NCI-H1048 (cell line): ENCODE results near the gene RIPOR3.

Experiments used
- DNase-seq: peaks from one replicate; lab custom pipeline; 2025; lab: John Stamatoyannopoulos, UW

The RIPOR3 gene

DNA sequence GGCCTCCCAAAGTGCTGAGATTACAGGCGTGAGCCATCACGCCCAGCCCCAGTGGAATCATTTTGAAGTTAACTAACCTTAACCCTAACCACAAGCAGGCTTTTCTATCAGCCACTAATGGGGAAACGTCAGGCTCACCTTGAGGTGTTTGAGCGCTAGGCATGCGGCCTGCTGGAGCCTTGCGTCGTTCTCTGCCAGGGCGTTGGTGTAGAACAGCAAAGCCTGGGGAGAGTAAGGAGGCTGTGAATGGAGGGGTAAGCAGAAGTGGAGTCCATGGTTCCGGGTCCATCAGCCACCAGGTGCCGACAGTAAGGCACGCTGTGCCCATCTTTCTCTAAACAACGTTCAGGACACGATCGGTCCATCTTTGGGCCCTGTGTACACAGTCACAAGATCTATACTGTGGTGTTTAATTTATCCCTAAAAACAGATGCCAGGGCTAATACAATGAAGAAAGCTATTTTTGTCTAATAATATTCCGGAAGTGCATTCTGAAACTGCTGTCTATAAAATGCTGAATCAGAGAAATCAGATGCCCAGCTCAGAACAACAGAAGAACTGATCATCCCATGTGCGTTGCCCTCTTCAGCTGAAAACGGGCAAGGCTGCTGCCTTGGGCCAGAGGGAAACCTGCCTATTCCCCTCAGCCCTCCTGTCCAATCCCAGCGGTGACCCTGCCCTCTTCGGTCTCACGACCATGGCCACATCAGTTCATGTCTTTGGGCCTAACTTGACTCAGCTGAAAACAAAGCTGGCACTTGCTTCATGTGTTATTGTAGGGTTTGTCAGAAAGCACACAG is 101.6 kb downstream of the RIPOR3 start:
- no peak for DNase-seq

DNA sequence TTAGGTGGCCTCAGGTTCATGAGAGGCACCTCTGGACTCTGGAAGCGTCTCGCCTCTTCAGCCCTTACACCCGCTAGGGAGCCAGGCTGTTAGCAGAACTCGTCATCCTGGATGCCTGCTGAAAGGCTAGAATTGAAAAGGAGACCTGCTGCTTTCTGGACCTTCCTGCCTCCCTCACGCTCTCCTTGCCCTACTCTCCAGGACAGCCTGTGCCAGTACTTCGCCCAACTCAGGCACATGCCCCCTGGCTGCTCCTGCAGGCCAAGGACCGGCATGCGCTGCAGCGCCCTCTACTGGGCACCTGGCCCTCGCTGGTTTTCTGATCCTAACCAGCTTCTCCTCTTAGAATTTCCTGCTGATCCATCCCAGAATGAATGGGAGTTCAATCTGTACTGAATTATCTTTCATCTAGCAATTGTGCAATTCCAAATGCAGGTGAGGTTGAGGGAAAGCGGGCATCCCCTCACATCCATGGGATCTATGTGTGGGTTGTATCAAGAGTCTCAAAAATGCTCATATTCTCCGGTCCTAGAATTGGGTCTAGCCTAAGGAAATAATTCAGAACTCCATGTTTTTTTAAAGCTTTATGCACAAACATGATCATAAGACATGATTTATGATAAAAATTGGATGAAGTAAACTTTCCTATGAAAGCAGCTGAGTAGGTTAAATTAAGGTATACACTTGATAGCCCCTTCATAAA is 103.2 kb downstream of the RIPOR3 start:
- DNase-seq = no peak

DNA sequence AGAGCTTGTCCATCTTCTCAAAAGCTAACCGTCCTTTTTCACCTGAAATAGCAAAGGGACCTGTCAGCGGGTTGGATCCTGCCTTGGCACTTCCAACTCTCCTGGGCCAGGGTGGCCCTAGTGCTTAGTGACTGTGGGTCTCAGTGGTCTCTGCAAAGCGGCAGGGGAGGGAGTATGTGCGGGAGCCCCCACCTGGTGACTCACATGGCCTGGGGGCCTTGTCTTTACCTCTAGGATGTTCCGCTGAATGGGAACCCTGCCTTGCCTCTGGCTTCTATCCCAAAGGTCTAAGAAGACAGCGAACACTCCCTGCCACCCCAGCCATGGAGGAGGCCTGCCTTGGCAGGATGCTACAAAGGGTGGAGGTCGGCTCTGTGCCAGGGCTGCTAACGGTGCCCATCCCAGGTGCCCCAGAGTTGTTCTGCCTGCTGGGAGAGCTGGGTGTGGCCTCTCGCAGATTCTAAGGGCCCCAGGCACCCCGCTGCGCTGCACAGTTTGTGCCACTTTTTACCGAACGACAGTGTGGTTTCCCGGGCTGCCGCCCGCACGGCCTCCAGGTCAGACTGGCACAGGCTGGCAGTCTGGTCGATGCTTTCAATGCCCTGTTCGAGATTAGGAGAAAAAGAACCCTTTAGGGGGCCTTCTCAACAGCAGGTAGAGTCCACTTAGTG is 103.9 kb downstream of the RIPOR3 start:
- no peak for DNase-seq

DNA sequence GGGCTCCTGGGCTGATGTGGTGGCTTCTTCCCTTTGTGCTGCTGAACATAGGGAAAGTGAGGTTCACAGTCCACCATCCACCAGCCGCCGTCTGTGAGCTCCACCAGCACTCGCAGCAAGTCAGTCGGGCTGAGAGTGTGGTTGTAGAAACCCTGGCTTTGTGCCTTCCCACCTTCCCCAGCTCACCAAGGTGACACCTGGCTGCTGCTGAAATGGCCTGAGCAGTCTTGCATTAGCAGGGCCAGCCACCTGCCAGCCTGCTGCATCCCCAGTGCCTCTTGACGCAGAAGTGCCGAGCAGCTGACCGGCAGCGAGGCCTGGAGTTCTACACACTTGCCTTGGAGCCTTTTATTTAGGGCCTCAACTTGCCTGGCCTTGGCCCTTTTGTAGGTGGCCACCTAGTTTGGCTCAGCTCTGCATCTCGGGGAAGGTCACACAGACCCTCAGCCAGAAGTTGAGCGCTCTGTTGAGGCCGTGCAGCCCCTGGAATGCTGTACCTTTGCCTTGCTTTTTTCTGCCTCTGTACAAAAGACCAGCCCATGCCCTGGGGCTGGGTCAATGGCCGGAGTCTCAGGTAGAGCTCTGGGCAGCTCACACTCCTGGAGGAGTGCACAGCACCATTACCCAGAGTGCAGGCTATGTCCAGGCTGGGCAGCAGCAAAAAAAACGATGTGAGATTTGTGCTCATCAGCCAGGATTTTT is 104.7 kb downstream of the RIPOR3 start:
- DNase-seq = no peak

DNA sequence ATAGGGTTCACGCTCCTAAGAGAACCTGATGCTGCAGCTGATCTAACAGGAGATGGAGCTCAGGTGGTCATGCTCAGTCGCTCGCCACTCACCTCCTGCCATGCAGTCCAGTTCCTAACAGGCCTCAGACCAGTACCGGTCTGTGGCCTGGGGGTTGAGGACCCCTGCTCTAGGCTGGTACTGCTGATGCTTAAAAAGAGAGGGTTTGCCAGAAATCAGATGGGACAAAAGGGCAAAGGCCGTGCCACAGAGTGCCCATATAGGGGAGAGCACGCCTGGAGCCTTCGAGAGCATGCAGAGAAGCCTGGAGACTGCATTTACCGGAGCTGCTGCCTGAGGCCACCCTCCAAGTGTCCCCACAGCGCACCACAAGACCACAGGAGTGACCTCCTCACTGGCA is 105.7 kb downstream of the RIPOR3 start:
- DNase-seq = no peak

DNA sequence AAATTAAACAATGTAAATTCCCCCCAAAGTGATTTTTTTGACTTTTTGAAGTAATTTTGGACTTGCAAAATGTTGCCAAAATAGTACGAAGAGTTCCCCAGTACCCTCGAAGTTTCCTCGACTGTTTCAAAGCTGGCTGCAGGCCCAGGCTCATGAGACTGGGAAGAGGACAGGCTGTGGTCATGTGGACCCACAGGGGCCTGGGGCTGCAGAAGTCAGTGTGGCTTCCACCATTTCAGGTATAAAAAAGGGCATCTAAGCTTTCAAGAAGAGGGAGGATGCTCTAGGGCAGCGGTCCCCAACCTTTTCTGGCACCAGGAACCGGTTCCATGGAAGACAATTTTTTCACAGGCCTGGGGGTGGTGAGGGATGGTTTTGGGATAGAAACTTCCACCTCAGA is 106.1 kb downstream of the RIPOR3 start:
- DNase-seq = no peak

DNA sequence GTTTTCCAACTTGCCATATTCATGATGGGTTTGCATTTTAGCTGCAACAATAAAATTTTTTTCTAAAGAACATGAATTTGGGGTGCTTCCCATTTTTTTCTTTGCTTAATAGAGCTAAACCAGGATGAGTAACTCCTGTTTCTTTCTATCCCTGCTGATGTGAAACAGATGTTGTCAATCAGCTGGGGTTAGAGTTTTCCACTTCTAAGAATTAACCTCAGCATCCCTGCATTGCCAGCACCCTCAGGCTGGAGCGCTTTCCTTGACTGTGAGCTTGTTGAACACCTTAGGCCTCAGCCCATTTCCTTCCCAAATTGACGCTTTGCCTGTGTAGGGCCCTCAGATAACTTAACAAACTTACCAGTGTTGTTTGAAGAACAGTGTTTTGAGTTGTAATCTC is 106.7 kb downstream of the RIPOR3 start:
- no peak for DNase-seq

DNA sequence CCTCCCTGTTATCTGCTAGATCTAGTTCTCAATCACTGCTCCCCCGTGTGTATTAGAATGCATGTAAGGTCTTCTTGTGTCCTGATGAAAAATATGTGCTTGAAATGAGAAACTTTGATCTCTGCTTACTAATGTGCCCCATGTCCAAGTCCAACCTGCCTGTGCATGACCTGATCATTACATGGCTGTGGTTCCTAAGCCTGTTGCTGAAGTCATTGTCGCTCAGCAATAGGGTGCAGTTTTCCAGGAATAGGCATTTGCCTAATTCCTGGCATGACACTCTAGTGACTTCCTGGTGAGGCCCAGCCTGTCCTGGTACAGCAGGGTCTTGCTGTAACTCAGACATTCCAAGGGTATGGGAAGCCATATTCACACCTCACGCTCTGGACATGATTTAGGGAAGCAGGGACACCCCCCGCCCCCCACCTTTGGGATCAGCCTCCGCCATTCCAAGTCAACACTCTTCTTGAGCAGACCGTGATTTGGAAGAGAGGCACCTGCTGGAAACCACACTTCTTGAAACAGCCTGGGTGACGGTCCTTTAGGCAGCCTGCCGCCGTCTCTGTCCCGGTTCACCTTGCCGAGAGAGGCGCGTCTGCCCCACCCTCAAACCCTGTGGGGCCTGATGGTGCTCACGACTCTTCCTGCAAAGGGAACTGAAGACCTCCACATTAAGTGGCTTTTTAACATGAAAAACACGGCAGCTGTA is 107.7 kb downstream of the RIPOR3 start:
- no peak for DNase-seq

DNA sequence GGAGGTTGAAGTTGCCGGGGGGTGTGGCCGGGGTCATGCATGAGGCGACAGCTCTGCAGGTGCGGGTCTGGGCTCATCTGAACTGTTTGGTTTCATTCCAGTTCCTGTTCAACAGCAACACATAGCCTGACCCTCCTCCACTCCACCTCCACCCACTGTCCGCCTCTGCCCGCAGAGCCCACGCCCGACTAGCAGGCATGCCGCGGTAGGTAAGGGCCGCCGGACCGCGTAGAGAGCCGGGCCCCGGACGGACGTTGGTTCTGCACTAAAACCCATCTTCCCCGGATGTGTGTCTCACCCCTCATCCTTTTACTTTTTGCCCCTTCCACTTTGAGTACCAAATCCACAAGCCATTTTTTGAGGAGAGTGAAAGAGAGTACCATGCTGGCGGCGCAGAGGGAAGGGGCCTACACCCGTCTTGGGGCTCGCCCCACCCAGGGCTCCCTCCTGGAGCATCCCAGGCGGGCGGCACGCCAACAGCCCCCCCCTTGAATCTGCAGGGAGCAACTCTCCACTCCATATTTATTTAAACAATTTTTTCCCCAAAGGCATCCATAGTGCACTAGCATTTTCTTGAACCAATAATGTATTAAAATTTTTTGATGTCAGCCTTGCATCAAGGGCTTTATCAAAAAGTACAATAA is 108.6 kb downstream of the RIPOR3 start:
- DNase-seq = no peak

DNA sequence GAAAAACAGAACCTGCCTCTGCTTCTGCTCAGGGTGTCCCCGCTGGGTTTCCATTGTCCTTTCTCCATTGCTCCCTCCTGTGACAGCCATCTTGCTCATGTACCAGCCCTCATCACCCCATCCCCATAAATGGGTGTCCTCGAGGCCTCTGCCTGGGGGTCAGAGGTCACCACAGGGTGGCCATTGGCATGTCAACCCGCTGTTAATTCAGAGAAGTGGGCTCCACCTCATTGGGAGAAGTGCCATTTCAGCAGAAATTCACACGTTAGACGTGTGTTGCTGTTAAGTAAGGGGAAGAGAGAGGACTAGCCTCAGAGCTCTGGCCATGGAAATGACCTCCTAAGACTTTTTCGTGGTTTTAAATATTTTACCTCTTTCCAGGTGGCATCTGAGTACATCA is 109.2 kb downstream of the RIPOR3 start:
- no peak for DNase-seq

DNA sequence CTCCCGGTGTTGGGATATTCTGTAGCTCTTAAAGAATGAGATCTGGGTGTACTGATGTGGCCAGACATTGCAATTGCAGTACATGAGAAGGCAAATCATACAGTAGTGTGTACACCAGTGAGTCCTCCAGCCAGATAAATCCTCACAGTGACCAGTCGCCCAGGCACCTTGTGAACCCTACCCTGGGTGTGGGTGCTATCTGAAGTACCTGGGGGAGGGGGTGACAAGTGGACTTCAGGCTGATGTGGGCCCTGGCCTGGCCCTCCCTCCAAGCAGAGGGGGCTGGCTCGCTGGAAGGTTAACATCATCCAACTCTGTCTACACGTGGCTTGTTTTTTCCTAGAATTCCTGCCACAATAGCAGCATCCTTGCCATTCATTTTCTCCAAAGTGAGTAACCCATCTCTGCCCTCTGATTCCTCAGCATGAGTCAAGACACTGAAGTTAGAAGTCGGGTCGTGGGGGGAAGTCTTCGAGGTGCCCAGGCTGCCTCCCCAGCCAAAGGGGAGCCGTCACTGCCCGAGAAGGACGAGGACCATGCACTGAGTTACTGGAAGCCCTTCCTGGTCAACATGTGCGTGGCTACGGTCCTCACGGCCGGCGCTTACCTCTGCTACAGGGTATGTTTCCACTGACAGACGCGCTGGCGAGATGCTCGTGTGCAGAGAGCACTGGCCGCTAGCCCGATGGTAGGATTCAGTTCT is 110.3 kb downstream of the RIPOR3 start:
- DNase-seq = no peak

DNA sequence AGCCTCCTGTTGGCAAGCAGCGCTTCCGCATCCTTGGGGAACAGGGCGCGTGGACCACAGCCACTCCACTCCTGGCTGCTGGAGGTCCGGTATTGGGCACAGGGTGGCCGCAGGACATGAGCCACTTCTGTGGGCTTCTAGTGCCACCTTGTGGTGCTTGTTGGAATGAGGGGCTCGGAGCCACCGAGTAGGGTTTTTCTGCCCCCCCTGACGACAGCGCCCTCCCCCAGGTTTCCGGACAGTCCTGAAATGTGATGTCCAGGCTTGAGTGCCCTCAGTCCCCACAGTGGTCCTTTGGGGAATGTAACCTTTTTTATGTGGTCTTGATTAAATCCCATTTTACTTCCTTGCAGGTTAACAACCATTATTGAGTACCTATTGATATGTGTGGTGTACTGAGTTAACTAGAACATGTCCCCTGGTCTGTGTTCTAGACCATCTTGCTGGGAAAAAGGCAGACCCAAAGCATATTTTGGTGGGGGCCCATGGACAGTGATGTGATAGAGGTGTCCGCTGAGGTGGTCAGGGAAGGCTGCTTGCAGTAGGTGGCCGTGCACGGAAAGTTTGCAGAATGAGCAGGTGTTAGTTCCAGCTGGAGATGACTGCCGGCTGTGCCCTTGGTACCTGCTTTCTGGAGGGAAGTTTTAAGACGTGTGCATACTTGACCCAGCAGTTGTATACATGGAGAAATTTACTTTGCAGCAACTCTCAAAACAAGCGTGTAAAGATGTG is 111.2 kb downstream of the RIPOR3 start:
- no peak for DNase-seq

DNA sequence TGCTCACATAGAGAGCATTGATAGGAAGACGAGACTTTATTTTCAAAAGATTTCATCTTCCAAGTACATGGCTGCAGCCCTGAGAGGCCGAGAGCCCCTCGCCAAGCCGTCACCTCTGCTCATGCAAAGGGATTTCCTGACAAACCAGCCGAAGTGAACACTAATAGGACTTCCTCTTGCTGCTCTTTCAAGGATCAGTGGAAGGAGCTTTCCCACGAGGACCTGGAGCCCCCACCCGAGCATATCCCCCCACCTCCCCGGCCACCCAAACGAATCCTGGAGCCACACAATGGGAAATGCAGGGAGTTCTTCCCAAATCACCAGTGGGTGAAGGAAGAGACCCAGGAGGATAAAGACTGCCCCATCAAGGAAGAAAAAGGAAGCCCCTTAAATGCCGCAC is 111.8 kb downstream of the RIPOR3 start:
- no peak for DNase-seq

DNA sequence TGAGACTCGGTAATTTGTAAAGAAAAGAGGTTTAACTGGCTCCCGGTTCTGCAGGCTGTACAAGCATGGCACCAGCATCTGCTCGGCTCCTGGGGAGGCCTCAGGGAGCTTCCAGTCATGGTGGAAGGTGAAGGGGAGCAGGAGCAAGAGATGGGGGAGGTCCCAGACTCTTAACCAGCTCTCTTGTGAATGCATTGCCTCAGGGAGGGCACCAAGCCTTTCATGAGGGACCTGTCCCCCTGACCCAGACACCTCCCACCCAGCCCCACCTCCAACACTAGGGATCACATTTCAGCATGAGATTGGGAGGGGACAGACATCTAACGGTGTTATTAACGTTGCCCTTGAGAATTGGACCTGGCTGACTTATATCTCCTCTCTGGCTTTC is 112.6 kb downstream of the RIPOR3 start:
- no peak for DNase-seq

DNA sequence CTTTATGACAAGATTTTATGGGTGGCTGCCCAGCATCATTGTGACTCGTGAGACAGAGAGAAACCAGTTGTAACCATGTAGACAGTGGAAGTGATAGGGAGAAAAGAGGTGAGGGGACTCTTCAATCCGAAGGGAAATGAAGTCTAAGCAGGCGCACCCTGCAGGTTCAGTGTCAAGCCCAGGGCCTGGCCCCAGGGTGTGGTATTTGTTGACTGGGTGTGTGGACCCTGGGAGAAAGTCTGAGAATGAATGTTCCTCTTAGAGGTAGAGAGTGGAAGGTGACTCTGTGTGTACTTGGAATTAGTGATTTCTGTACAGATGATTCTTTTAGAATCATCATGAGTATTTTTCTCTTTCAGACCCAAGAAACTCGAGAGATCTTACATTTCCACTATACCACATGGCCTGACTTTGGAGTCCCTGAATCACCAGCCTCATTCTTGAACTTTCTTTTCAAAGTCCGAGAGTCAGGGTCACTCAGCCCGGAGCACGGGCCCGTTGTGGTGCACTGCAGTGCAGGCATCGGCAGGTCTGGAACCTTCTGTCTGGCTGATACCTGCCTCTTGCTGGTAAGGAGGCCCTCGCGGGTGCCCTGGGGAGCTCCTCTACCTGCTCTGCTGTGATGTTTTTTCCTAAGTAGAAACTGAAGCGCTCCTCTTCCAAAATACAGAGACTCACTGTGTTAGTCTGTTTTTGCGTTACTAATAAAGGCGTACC is 113.1 kb downstream of the RIPOR3 start:
- DNase-seq = no peak

DNA sequence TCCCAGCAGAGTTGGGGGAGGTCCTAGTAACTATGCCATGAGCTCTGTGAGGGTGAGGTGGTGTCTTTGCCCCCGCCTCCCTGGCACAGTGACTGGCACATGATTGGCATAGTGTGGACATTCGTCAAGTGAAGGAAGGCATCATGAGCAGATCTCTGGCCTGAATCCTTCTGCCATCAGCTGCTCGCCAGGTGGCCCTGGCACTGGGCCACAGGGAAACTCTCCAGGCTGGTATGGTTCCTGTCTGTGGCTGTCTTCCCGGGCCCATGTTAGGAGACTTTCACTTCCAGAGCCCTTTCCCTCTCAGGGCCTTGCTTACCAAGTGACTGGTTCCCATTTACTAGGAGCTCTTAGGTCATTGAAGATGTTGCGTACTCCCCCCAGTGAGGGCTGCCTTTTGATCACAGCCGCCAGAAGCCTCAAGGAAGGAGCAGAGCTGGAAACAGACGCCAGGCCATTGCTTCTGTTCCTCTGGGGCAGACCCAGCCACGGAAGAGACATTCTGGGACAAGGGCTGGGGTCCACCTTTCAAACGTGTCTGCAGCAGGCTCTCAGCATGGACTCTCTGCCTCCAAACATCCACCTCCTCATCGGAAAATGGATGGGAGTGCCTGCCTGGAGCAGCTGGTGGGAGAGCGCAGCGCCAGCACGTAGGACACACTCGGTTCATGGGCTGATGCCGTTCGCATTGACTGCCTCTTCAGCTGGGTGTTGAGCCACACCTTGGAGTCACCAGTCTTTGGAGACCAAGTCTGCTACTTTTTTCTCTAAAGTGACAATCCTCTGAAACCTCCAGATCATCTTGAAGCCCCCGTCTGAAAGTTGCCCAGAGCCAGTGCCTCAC is 113.9 kb downstream of the RIPOR3 start:
- no peak for DNase-seq

DNA sequence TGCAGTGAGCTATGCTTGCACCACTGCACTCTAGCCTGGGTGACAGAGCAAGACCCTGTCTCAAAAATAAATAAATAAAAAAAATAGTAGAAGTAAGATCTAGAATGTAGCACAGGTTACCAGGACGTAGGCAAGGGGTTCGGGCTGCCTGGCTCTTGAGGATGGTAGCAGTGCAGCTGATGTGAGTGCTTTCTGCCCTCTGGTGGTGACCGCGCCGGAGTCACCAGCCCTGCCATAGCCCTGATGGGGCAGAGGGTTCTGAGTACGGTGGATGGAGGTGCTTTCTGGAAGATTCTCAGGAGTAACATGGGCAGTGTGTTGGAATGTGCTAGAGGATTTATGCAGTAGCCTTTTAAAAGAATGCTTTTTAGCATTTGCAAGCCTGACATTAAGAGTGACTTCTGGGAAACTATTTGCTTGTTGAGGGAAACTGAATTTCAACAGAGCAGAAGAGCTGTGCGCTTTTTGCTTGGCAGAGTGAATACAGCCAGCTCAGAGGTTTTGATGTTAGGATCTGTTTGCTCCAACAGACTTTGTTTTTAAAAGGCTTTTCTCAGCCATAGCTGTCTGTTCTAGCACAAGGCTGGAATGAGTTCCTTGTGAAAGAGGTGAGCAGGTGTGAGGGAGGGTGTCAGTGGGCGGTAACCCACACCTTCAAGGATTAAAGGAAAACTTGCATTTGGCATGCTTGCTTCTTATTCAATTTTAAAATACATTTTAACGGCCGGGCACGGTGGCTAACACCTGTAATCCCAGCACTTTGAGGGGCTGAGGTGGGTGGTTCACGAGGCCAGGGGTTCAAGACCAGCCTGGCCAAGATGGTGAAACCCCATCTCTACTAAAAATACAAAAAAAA is 115.2 kb downstream of the RIPOR3 start:
- DNase-seq = no peak

DNA sequence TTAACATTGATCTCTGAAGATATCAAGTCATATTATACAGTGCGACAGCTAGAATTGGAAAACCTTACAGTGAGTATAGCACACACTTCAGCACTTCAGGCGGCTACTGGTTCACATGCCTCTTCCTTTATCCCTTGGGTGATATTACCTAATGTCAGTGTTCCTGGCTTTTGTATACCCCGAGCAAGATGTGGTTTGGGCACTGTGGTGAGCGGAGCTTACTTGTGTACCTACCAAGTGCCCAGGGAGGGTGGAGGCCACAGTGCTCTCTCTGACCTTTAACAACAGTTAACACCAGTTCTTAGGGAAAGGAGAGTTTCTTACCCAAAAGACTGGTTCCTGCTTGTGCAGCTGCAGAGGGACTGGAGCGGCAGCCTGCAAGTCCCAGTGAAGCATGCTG is 116.8 kb downstream of the RIPOR3 start:
- DNase-seq = no peak
